HG03571 (cell line): Measurements from ENCODE around the gene NMNAT3.
"Not testable (repeated sequence)": the region's sequence is repeated elsewhere in the genome, so short reads cannot be mapped to it uniquely, and the experiment has no call there.

Source experiments
- ATAC-seq: cut with Tn5 transposase; IDR thresholded peaks from one replicate; pipeline ENCODE4 v1.9.1; 2021; ENCODE audit not compliant: unreplicated experiment

NMNAT3 gene

GRCh38 chr3:139586420-139587017 lies 91.3 kb downstream of the NMNAT3 start:
- peak; percentile 76 for ATAC-seq

- no peak for ATAC-seq
Observed at GRCh38 chr3:139585820-139586219, 92.0 kb downstream of the NMNAT3 start.

- ATAC-seq: not testable (repeated sequence)
Observed at GRCh38 chr3:139583651-139584050, 94.1 kb downstream of the NMNAT3 start.

- no peak for ATAC-seq
Observed at GRCh38 chr3:139578783-139579182, 99.0 kb downstream of the NMNAT3 start.

GRCh38 chr3:139577909-139578308 lies 99.9 kb downstream of the NMNAT3 start:
- ATAC-seq: no peak

GRCh38 chr3:139577346-139577745 lies 100.4 kb downstream of the NMNAT3 start:
- ATAC-seq: no peak

GRCh38 chr3:139574026-139574947 lies 103.5 kb downstream of the NMNAT3 start:
- no peak for ATAC-seq

GRCh38 chr3:139572847-139573672 lies 104.7 kb downstream of the NMNAT3 start:
- ATAC-seq: no peak

- no peak for ATAC-seq
Observed at GRCh38 chr3:139571711-139572110, 106.1 kb downstream of the NMNAT3 start.

GRCh38 chr3:139564294-139564861 lies 113.4 kb downstream of the NMNAT3 start:
- ATAC-seq: no peak

- ATAC-seq: no peak
Observed at GRCh38 chr3:139561959-139562676, 115.7 kb downstream of the NMNAT3 start.

- no peak for ATAC-seq
Observed at GRCh38 chr3:139561255-139561817, 116.4 kb downstream of the NMNAT3 start.

- ATAC-seq: no peak
Observed at GRCh38 chr3:139560411-139560810, 117.4 kb downstream of the NMNAT3 start.

- ATAC-seq: no peak
Observed at GRCh38 chr3:139559541-139559940, 118.2 kb downstream of the NMNAT3 start.

- no peak for ATAC-seq
Observed at GRCh38 chr3:139558351-139559266, 119.2 kb downstream of the NMNAT3 start.

GRCh38 chr3:139557041-139557440 lies 120.7 kb downstream of the NMNAT3 start:
- no peak for ATAC-seq

GRCh38 chr3:139555249-139555648 lies 122.5 kb downstream of the NMNAT3 start:
- no peak for ATAC-seq

- no peak for ATAC-seq
Observed at GRCh38 chr3:139554628-139555027, 123.1 kb downstream of the NMNAT3 start.
